Neural progenitor cell (in vitro differentiated cells): Measurements from ENCODE around the gene CORIN. TPM values are rescaled to one million over a fixed set of nuclear protein-coding genes. Genes with fewer than 3 reads are reported as not detected.
"Not testable (repeated sequence)": the region's sequence is repeated elsewhere in the genome, so short reads cannot be mapped to it uniquely, and the experiment has no call there.

Source experiments
- DNase-seq: peaks from one replicate; pipeline ENCODE4 v3.0.0-alpha.2; 2016; ENCODE audit warnings: low spot score
- H2AFZ ChIP-seq: fragments of 200-600 bp; sonication (generic); replicated peaks from 2 replicates; pipeline ENCODE4 v1.6.1; 2016; ENCODE audit warnings: antibody characterized with exemption
- H3F3A ChIP-seq: fragments of 200-600 bp; sonication (generic); 2 replicates; pipeline ENCODE4 v1.6.1; 2016; ENCODE audit warnings: antibody characterized with exemption, low read depth
- H3K27ac ChIP-seq: fragments of 200-600 bp; sonication (generic); 2 replicates; pipeline ENCODE4 v1.5.1; 2016; ENCODE audit warnings: mild to moderate bottlenecking
- H3K27me3 ChIP-seq: fragments of 200-600 bp; sonication (generic); 2 replicates; pipeline ENCODE4 v1.6.1; 2016; ENCODE audit warnings: mild to moderate bottlenecking, moderate library complexity
- H3K36me3 ChIP-seq: fragments of 200-600 bp; sonication (generic); 2 replicates; pipeline ENCODE4 v1.5.1; 2016
- H3K4me1 ChIP-seq: fragments of 200-600 bp; sonication (generic); 2 replicates; pipeline ENCODE4 v1.6.1; 2016; ENCODE audit warnings: mixed run types
- H3K4me2 ChIP-seq: fragments of 200-600 bp; sonication (generic); 2 replicates; pipeline ENCODE4 v1.6.1; 2016
- H3K4me3 ChIP-seq: fragments of 200-600 bp; sonication (generic); 2 replicates; pipeline ENCODE4 v1.5.1; 2016
- H3K79me2 ChIP-seq: fragments of 200-600 bp; sonication (generic); 2 replicates; pipeline ENCODE4 v1.6.1; 2016; ENCODE audit warnings: low read depth
- H3K9ac ChIP-seq: fragments of 200-600 bp; sonication (generic); 2 replicates; pipeline ENCODE4 v1.6.1; 2016
- H3K9me3 ChIP-seq: fragments of 200-600 bp; sonication (generic); 2 replicates; pipeline ENCODE4 v1.5.1; 2016; ENCODE audit warnings: low read depth
- H4K20me1 ChIP-seq: fragments of 200-600 bp; sonication (generic); 2 replicates; pipeline ENCODE4 v1.6.1; 2016; ENCODE audit warnings: low read depth
- H3K27ac Mint-ChIP-seq: 3 replicates; pipeline ENCODE4 v1.8.0; 2021; ENCODE audit warnings: mixed read lengths
- H3K27me3 Mint-ChIP-seq: 2 replicates; pipeline ENCODE4 v1.8.0; 2022; ENCODE audit warnings: low read depth, mild to moderate bottlenecking, inconsistent platforms, moderate library complexity, mixed read lengths; ENCODE audit not compliant: insufficient read depth
- H3K36me3 Mint-ChIP-seq: 3 replicates; pipeline ENCODE4 v1.8.0; 2021; ENCODE audit warnings: mixed read lengths
- H3K4me1 Mint-ChIP-seq: 3 replicates; pipeline ENCODE4 v1.8.0; 2021; ENCODE audit warnings: mixed read lengths
- H3K4me3 Mint-ChIP-seq: 3 replicates; pipeline ENCODE4 v1.8.0; 2021; ENCODE audit warnings: mild to moderate bottlenecking, moderate library complexity, mixed read lengths
- H3K9me3 Mint-ChIP-seq: 3 replicates; pipeline ENCODE4 v1.8.0; 2020; ENCODE audit warnings: mixed read lengths
- CTCF ChIP-seq: fragments of 200-600 bp; sonication (generic); IDR thresholded peaks from 2 replicates; pipeline ENCODE4 v1.5.1; 2017; ENCODE audit warnings: antibody characterized with exemption, mild to moderate bottlenecking
- EZH2 ChIP-seq: fragments of 200-600 bp; sonication (generic); IDR thresholded peaks from 2 replicates; pipeline ENCODE4 v1.6.1; 2017; ENCODE audit warnings: antibody characterized with exemption, mild to moderate bottlenecking, moderate library complexity
- EZH2phosphoT487 ChIP-seq: fragments of 200-600 bp; sonication (generic); IDR thresholded peaks from 2 replicates; pipeline ENCODE4 v1.6.1; 2017; ENCODE audit warnings: antibody characterized with exemption
- total RNA-seq: library from RNA; depleted of rRNA; stranded (reverse); fragments of >200 nt; gene quantifications from 2 replicates; pipeline ENCODE4 v1.2.3, GENCODE V29; 2015; ENCODE audit warnings: low replicate concordance

Gene CORIN
- total RNA-seq, 1 donor from 2014 or later, result not detected

- H3K27me3 Mint-ChIP-seq, result no peaks in the 10 kb centered on the region
Measured at GRCh38 chr4:47560682-47561081, 277.2 kb downstream of the CORIN start.

GRCh38 chr4:47557255-47557654 lies 280.6 kb downstream of the CORIN start:
- no peaks in the 10 kb centered on the region for H3K9me3 Mint-ChIP-seq
- no peaks in the 10 kb centered on the region for H3K4me1 ChIP-seq
- H3K4me1 Mint-ChIP-seq, result no peaks in the 10 kb centered on the region
- no peaks in the 10 kb centered on the region for H3F3A ChIP-seq
- no peaks in the 10 kb centered on the region for H3K36me3 ChIP-seq
- no peaks in the 10 kb centered on the region for H3K27me3 ChIP-seq
- H2AFZ ChIP-seq, result no peak overlapping the region
- H3K27ac Mint-ChIP-seq, result no peak overlapping the region
- no peaks in the 10 kb centered on the region for H3K36me3 Mint-ChIP-seq
- no peak overlapping the region for H3K4me2 ChIP-seq
- no peak overlapping the region for H3K4me3 Mint-ChIP-seq
- H3K27ac ChIP-seq, result no peak overlapping the region
- no peaks in the 10 kb centered on the region for H3K9me3 ChIP-seq
- TF ChIP-seq CTCF (no peak), EZH2 (no peak), EZH2phosphoT487 (no peak)
- H3K9ac ChIP-seq, result no peak overlapping the region
- DNase-seq, result no peak
- no peaks in the 10 kb centered on the region for H4K20me1 ChIP-seq
- peaks cover 2% of the 10 kb centered on the region for H3K27me3 Mint-ChIP-seq
- H3K79me2 ChIP-seq, result no peaks in the 10 kb centered on the region
- H3K4me3 ChIP-seq, result no peak overlapping the region

More at GRCh38 chr4:47560682-47561081, 277.2 kb downstream of the CORIN start:
- H3K36me3 Mint-ChIP-seq, result no peaks in the 10 kb centered on the region
- DNase-seq, result no peak
- Histone ChIP-seq H3F3A (no peaks in the 10 kb centered on the region), H3K4me1 (no peaks in the 10 kb centered on the region), H3K27me3 (no peaks in the 10 kb centered on the region), H3K9ac (no peak overlapping the region), H2AFZ (no peak overlapping the region), H3K36me3 (no peaks in the 10 kb centered on the region), H4K20me1 (no peaks in the 10 kb centered on the region), H3K4me2 (no peak overlapping the region), H3K27ac (no peak overlapping the region), H3K79me2 (no peaks in the 10 kb centered on the region), H3K4me3 (no peak overlapping the region), H3K9me3 (no peaks in the 10 kb centered on the region)
- no peak for TF ChIP-seq EZH2
- TF ChIP-seq CTCF, result no peak
- TF ChIP-seq EZH2phosphoT487, result no peak
- H3K4me3 Mint-ChIP-seq, result no peak overlapping the region
- no peaks in the 10 kb centered on the region for H3K9me3 Mint-ChIP-seq
- H3K4me1 Mint-ChIP-seq, result no peaks in the 10 kb centered on the region
- H3K27ac Mint-ChIP-seq, result no peak overlapping the region

GRCh38 chr4:47555920-47556319 lies 281.9 kb downstream of the CORIN start:
- H3K36me3 Mint-ChIP-seq, DNase-seq, H3K4me2 ChIP-seq, H3K4me3 Mint-ChIP-seq, H3K36me3 ChIP-seq, H4K20me1 ChIP-seq, H3K27me3 ChIP-seq, H3K4me3 ChIP-seq, H3K79me2 ChIP-seq, H2AFZ ChIP-seq, H3K4me1 Mint-ChIP-seq, H3K27me3 Mint-ChIP-seq, H3K4me1 ChIP-seq, H3F3A ChIP-seq, H3K9me3 ChIP-seq, H3K9me3 Mint-ChIP-seq, H3K27ac Mint-ChIP-seq, H3K9ac ChIP-seq, H3K27ac ChIP-seq: not testable (repeated sequence)

- Histone ChIP-seq H3K27ac (no peak overlapping the region), H3K9ac (no peak overlapping the region), H3K36me3 (no peaks in the 10 kb centered on the region), H2AFZ (no peak overlapping the region), H4K20me1 (no peaks in the 10 kb centered on the region), H3K79me2 (no peaks in the 10 kb centered on the region), H3K4me1 (no peaks in the 10 kb centered on the region), H3K4me3 (no peak overlapping the region), H3F3A (no peaks in the 10 kb centered on the region), H3K4me2 (no peak overlapping the region), H3K9me3 (no peaks in the 10 kb centered on the region), H3K27me3 (no peaks in the 10 kb centered on the region)
- H3K27ac Mint-ChIP-seq, result no peak overlapping the region
- H3K36me3 Mint-ChIP-seq, result no peaks in the 10 kb centered on the region
- no peak for DNase-seq
- no peak overlapping the region for H3K4me3 Mint-ChIP-seq
- no peak for TF ChIP-seq EZH2
- TF ChIP-seq EZH2phosphoT487, result no peak
- no peak for TF ChIP-seq CTCF
- H3K4me1 Mint-ChIP-seq, result no peaks in the 10 kb centered on the region
- H3K27me3 Mint-ChIP-seq, result peaks cover 2% of the 10 kb centered on the region
- no peaks in the 10 kb centered on the region for H3K9me3 Mint-ChIP-seq
Measured at GRCh38 chr4:47553329-47554125, 284.3 kb downstream of the CORIN start.
